Activated CD4-positive, alpha-beta memory T cell treated with anti-CD3 and anti-CD28 coated beads for 36 hours (primary cell): ENCODE results near the gene PAPPA2. TPM values are rescaled to one million over a fixed set of nuclear protein-coding genes. Genes with fewer than 3 reads are reported as not detected.

Experiments
- CTCF ChIA-PET: fragments of 350-600 bp; sonication (Branson Sonifier 250); formaldehyde crosslinking; loops from one replicate; lab custom pipeline; 2021; ENCODE audit warnings: antibody characterized with exemption, inconsistent platforms; lab: Charles Lee
- POLR2A ChIA-PET: fragments of 350-600 bp; sonication (Branson Sonifier 250); formaldehyde crosslinking; loops from one replicate; lab custom pipeline; 2021; ENCODE audit warnings: antibody characterized with exemption; lab: Charles Lee
- DNase-seq: peaks from one replicate; pipeline ENCODE4 v3.0.0-alpha.2; 2020
- H3K27ac Mint-ChIP-seq: one replicate; pipeline ENCODE4 v1.8.0; 2021; ENCODE audit warnings: mixed read lengths
- H3K27me3 Mint-ChIP-seq: one replicate; pipeline ENCODE4 v1.8.0; 2021; ENCODE audit warnings: mixed read lengths
- H3K36me3 Mint-ChIP-seq: one replicate; pipeline ENCODE4 v1.8.0; 2021; ENCODE audit warnings: mixed read lengths
- H3K4me1 Mint-ChIP-seq: one replicate; pipeline ENCODE4 v1.8.0; 2021; ENCODE audit warnings: low read depth, mixed read lengths
- H3K4me3 Mint-ChIP-seq: one replicate; pipeline ENCODE4 v1.8.0; 2021; ENCODE audit warnings: mild to moderate bottlenecking, mixed read lengths
- H3K9me3 Mint-ChIP-seq: one replicate; pipeline ENCODE4 v1.8.0; 2021; ENCODE audit warnings: mixed read lengths
- intact Hi-C: fragments of 100-400 bp; cut with micrococcal nuclease; formaldehyde crosslinking; loops from one replicate; pipeline ENCODE4 v1.15.1; 2023
- total RNA-seq, 2 experiments: library from RNA; stranded (reverse); gene quantifications; one replicate each; pipeline ENCODE4 v1.2.3, GENCODE V29; 2021

Gene PAPPA2
- total RNA-seq, 2 experiments from 2014 or later: 0.44 to 0.64 TPM

- intact Hi-C loops: no loop called here
- CTCF ChIA-PET: no interaction called here
- Mint-ChIP-seq H3K36me3 (no peaks in the 10 kb centered on the region), H3K27ac (no peak overlapping the region), H3K9me3 (no peaks in the 10 kb centered on the region), H3K4me3 (no peak overlapping the region), H3K27me3 (no peaks in the 10 kb centered on the region), H3K4me1 (no peaks in the 10 kb centered on the region)
- POLR2A ChIA-PET: no interaction called here
- DNase-seq: no peak
Observed at GRCh38 chr1:176816232-176816631, 353.3 kb downstream of the PAPPA2 start.

GRCh38 chr1:176820391-176821031, 357.5 kb downstream of the PAPPA2 start:
- intact Hi-C loops: no loop called here
- ChIA-PET POLR2A (no interaction called here), CTCF (no interaction called here)
- Mint-ChIP-seq H3K27ac (no peak overlapping the region), H3K9me3 (no peaks in the 10 kb centered on the region), H3K27me3 (peaks cover 4% of the 10 kb centered on the region), H3K4me3 (no peak overlapping the region), H3K4me1 (no peaks in the 10 kb centered on the region), H3K36me3 (no peaks in the 10 kb centered on the region)
- DNase-seq: no peak

- Mint-ChIP-seq H3K27me3 (peaks cover 4% of the 10 kb centered on the region), H3K4me3 (no peak overlapping the region), H3K4me1 (no peaks in the 10 kb centered on the region), H3K27ac (no peak overlapping the region), H3K9me3 (no peaks in the 10 kb centered on the region), H3K36me3 (no peaks in the 10 kb centered on the region)
- CTCF ChIA-PET: no interaction called here
- intact Hi-C loops: no loop called here
- no peak for DNase-seq
- POLR2A ChIA-PET: no interaction called here
Observed at GRCh38 chr1:176826265-176826664, 363.3 kb downstream of the PAPPA2 start.

GRCh38 chr1:176829261-176829660, 366.3 kb downstream of the PAPPA2 start:
- Mint-ChIP-seq H3K27ac (no peak overlapping the region), H3K4me3 (no peak overlapping the region), H3K27me3 (no peaks in the 10 kb centered on the region), H3K4me1 (no peaks in the 10 kb centered on the region), H3K9me3 (no peaks in the 10 kb centered on the region), H3K36me3 (no peaks in the 10 kb centered on the region)
- intact Hi-C loops: no loop called here
- no peak for DNase-seq
- POLR2A ChIA-PET: no interaction called here
- CTCF ChIA-PET: interaction anchor here (0.8 kb wide), 1 partner anchor 14 kb away, joined by 4 read pairs; no protein-coding TSS in a partner anchor

GRCh38 chr1:176831150-176831549, 368.2 kb downstream of the PAPPA2 start:
- Mint-ChIP-seq H3K9me3 (no peaks in the 10 kb centered on the region), H3K4me3 (no peak overlapping the region), H3K4me1 (no peaks in the 10 kb centered on the region), H3K27me3 (no peaks in the 10 kb centered on the region), H3K36me3 (no peaks in the 10 kb centered on the region), H3K27ac (no peak overlapping the region)
- intact Hi-C loops: no loop called here
- ChIA-PET CTCF (no interaction called here), POLR2A (no interaction called here)
- no peak for DNase-seq

- POLR2A ChIA-PET: no interaction called here
- intact Hi-C loops: no loop called here
- Mint-ChIP-seq H3K27me3 (peaks cover 2% of the 10 kb centered on the region), H3K4me3 (no peak overlapping the region), H3K9me3 (no peaks in the 10 kb centered on the region), H3K36me3 (no peaks in the 10 kb centered on the region), H3K4me1 (no peaks in the 10 kb centered on the region), H3K27ac (no peak overlapping the region)
- no peak for DNase-seq
- CTCF ChIA-PET: no interaction called here
Observed at GRCh38 chr1:176837708-176838107, 374.7 kb downstream of the PAPPA2 start.

- no peaks in the 10 kb centered on the region for H3K4me1 Mint-ChIP-seq
- DNase-seq: no peak
- intact Hi-C loops: no loop called here
- ChIA-PET POLR2A (no interaction called here), CTCF (no interaction called here)
- no peak overlapping the region for H3K27ac Mint-ChIP-seq
- no peak overlapping the region for H3K4me3 Mint-ChIP-seq
- peaks cover 2% of the 10 kb centered on the region for H3K27me3 Mint-ChIP-seq
- H3K36me3 Mint-ChIP-seq: no peaks in the 10 kb centered on the region
- no peaks in the 10 kb centered on the region for H3K9me3 Mint-ChIP-seq
Observed at GRCh38 chr1:176838276-176838995, 375.5 kb downstream of the PAPPA2 start.

- Mint-ChIP-seq H3K4me1 (no peaks in the 10 kb centered on the region), H3K27me3 (peaks cover 2% of the 10 kb centered on the region), H3K27ac (no peak overlapping the region), H3K36me3 (no peaks in the 10 kb centered on the region), H3K9me3 (no peaks in the 10 kb centered on the region), H3K4me3 (no peak overlapping the region)
- intact Hi-C loops: no loop called here
- CTCF ChIA-PET: no interaction called here
- DNase-seq: no peak
- POLR2A ChIA-PET: no interaction called here
Observed at GRCh38 chr1:176839216-176839615, 376.2 kb downstream of the PAPPA2 start.

- intact Hi-C loops: no loop called here
- DNase-seq: no peak
- no peak overlapping the region for H3K4me3 Mint-ChIP-seq
- no peaks in the 10 kb centered on the region for H3K36me3 Mint-ChIP-seq
- H3K4me1 Mint-ChIP-seq: no peaks in the 10 kb centered on the region
- ChIA-PET POLR2A (no interaction called here), CTCF (interaction anchor here (0.7 kb wide), 1 partner anchor 135 kb away, joined by 3 read pairs; no protein-coding TSS in a partner anchor)
- H3K27me3 Mint-ChIP-seq: peaks cover 2% of the 10 kb centered on the region
- H3K9me3 Mint-ChIP-seq: no peaks in the 10 kb centered on the region
- no peak overlapping the region for H3K27ac Mint-ChIP-seq
Observed at GRCh38 chr1:176841238-176841637, 378.3 kb downstream of the PAPPA2 start.

GRCh38 chr1:176843352-176844297, 380.6 kb downstream of the PAPPA2 start:
- H3K27ac Mint-ChIP-seq: no peak overlapping the region
- no peak overlapping the region for H3K4me3 Mint-ChIP-seq
- CTCF ChIA-PET: interaction anchor here (1.1 kb wide), 1 partner anchor 14 kb away, joined by 4 read pairs; no protein-coding TSS in a partner anchor

GRCh38 chr1:176847052-176847451, 384.1 kb downstream of the PAPPA2 start:
- Mint-ChIP-seq H3K27me3 (no peaks in the 10 kb centered on the region), H3K4me1 (no peaks in the 10 kb centered on the region), H3K36me3 (no peaks in the 10 kb centered on the region), H3K27ac (no peak overlapping the region), H3K4me3 (no peak overlapping the region), H3K9me3 (no peaks in the 10 kb centered on the region)
- intact Hi-C loops: no loop called here
- ChIA-PET CTCF (no interaction called here), POLR2A (no interaction called here)
- DNase-seq: no peak

More at GRCh38 chr1:176843352-176844297, 380.6 kb downstream of the PAPPA2 start:
- DNase-seq: no peak
- no peaks in the 10 kb centered on the region for H3K4me1 Mint-ChIP-seq
- POLR2A ChIA-PET: no interaction called here
- peaks cover 2% of the 10 kb centered on the region for H3K27me3 Mint-ChIP-seq
- H3K9me3 Mint-ChIP-seq: no peaks in the 10 kb centered on the region
- intact Hi-C loops: no loop called here
- no peaks in the 10 kb centered on the region for H3K36me3 Mint-ChIP-seq

GRCh38 chr1:176849281-176849680, 386.3 kb downstream of the PAPPA2 start:
- POLR2A ChIA-PET: no interaction called here
- DNase-seq: no peak
- Mint-ChIP-seq H3K4me1 (no peaks in the 10 kb centered on the region), H3K4me3 (no peak overlapping the region), H3K36me3 (no peaks in the 10 kb centered on the region), H3K9me3 (no peaks in the 10 kb centered on the region), H3K27me3 (no peaks in the 10 kb centered on the region), H3K27ac (no peak overlapping the region)
- CTCF ChIA-PET: no interaction called here
- intact Hi-C loops: loop anchor here (1.0 kb wide), 1 partner anchor 14 kb away; no protein-coding TSS in a partner anchor
